Cardiac fibroblast (primary cell): Measurements from ENCODE around the gene VAV2.

Experiments
- DNase-seq, 2 donors: peaks; one replicate each; pipeline versions ENCODE4 v3.0.0 to v3.0.0-alpha.2; 2010; ENCODE audit warnings: low read depth in 2 of 2
- H3K4me3 ChIP-seq, 2 donors: replicated peaks in 1 of 2; 1 replicate in 1 of 2; 2 replicates in 1 of 2; pipeline ENCODE4 v1.5.1; 2011; ENCODE audit warnings: low read depth in 2 of 2, low read length in 2 of 2, mild to moderate bottlenecking in 2 of 2, moderate library complexity in 1 of 2
- CTCF ChIP-seq: IDR thresholded peaks from one replicate; pipeline ENCODE4 v1.5.1; 2011; ENCODE audit warnings: low read depth, mild to moderate bottlenecking, low read length, inconsistent platforms

Gene VAV2

DNA sequence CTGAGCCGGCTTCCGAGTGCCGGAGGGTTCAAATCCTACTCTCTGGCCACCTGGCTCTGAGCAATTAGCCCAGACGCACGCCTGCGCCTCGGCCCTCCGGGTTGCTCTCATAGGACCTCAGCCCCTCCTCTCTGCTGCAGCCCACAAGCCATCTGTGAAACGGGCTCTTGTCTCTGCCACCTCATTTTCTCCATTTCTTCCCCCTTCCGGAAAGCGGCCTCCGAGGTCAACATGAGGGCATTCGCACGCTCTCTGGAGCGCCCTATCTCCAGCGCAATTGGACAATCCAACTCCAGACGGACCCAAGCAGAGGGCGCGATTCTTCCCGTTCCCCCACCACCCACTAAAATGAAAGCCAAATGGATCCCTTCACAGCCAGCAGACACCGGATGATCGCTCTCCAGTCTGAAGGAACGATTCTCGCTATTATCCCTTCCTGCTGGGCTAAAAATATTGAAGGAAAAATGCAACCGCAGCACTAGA lies 41.5 kb downstream of the VAV2 start:
- peak overlapping the region in 1 of 2 donors; percentile 0 for H3K4me3 ChIP-seq
- DNase-seq = peak; percentile 56 to 64
- TF ChIP-seq CTCF = no peak

- H3K4me3 ChIP-seq = no peak overlapping the region
- no peak for DNase-seq
- TF ChIP-seq CTCF = no peak
Measured at GRCh38 chr9:133950192-133950591, 41.9 kb downstream of the VAV2 start.

DNA sequence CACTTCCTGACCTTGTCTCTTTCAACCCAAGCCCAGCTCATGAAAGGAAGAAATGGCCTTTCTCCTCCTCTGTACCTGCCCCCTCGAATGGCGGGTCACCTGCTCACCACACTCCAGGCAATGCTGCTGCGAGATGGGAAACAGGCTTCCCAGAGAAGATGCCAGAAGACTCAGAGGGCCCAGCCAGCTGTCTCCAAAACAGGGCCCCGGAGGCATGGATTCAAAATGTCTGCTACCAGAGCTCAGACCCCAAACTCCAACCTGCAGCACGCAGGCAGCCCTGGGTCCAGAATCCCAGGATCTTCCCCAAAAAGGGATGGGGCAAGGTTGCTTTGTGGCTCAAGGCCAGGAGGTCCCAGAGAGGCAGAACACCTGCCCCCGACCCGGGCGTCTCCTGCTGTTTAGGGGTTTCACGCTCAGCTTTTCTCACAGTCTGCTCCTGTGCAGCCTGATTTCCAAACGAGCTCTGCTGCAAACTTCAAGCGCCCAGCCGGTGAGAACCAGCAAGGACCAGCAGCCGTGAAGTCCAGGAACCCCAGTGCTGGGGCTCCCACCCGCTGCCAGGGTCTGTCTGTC lies 42.5 kb downstream of the VAV2 start:
- no peak overlapping the region for H3K4me3 ChIP-seq
- TF ChIP-seq CTCF = no peak
- no peak for DNase-seq

DNA sequence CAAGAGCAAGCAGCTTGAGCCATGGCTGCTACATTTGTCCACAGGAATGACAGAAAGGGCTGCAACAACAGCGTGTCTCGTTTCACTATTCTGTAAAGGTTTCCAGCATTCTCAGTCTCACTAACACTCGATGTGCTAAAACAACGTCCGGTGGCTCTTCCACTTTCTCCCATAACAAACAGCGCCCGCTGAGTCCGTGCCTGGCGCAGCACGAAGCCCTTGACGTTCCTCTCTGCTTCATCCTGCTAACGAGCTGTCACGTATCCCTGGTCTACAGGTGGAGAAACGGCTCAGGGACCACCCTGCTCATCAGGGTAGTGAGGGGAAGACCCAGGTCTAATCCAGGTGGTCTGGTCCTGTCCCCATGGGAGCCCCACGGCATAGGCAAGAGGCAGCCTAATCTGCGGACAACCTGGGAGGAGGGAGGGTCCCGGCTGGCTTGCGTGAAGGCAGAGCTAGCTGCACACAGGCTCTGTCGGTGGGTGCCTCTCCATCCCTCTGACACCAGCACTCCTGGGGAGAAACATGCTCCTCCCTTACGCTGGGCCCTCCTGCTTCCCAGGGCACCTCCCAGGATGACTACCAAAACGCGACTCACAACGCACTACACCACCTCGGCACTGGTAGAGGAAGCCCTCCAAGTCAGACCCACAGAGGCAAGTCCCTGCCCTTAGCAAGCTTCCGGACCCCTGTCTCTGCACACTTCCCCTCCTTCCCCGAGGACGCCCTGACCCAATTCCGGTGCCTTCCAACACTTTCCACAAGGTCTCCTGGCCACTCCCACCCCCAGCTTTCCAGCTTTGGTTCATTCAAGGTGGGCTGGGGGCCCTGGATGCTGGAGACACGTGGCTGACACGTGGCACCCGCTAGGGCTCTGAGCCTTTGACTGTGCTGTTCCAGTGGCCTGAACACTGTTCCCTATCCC lies 43.3 kb downstream of the VAV2 start:
- no peak for TF ChIP-seq CTCF
- no peak for DNase-seq

GRCh38 chr9:133948131-133948530 lies 44.0 kb downstream of the VAV2 start:
- no peak overlapping the region for H3K4me3 ChIP-seq
- DNase-seq = no peak

More for the DNA sequence above, 43.3 kb downstream of the VAV2 start:
- no peak overlapping the region for H3K4me3 ChIP-seq

More at GRCh38 chr9:133948131-133948530, 44.0 kb downstream of the VAV2 start:
- no peak for TF ChIP-seq CTCF
